Activated CD8-positive, alpha-beta memory T cell treated with anti-CD3 and anti-CD28 coated beads for 36 hours (primary cell): Measurements from ENCODE around the gene MAGEA11. TPM values are rescaled to one million over a fixed set of nuclear protein-coding genes. Genes with fewer than 3 reads are reported as not detected.

ENCODE experiments used
- total RNA-seq, 2 experiments: library from RNA; stranded (reverse); gene quantifications; one replicate each; pipeline ENCODE4 v1.2.3, GENCODE V29; 2021

MAGEA11 gene
- total RNA-seq, 2 experiments from 2014 or later = not detected

Other genes with a start within 250 kb of the MAGEA11 start
- gene IDS, start 206.8 kb upstream of the MAGEA11 start, total RNA-seq = 10 to 100 TPM; 69.4 to 72.9 TPM
- 10 to 100 TPM; 31.3 to 33.4 TPM for gene EOLA1, start 171.0 kb upstream of the MAGEA11 start, total RNA-seq
- gene HSFX3, start 162.1 kb upstream of the MAGEA11 start, total RNA-seq = not detected
- gene MAGEA9B, start 124.6 kb upstream of the MAGEA11 start, total RNA-seq = not detected
- under 1 TPM in 1 of 2 experiments, not detected in 1; 0.30 TPM for gene HSFX2, start 116.7 kb upstream of the MAGEA11 start, total RNA-seq
- 10 to 100 TPM; 17.7 to 25.3 TPM for gene TMEM185A, start 80.3 kb upstream of the MAGEA11 start, total RNA-seq
- gene HSFX1, start 62.0 kb downstream of the MAGEA11 start, total RNA-seq = under 1 TPM; 0.25 to 0.44 TPM
- gene MAGEA9, start 69.9 kb downstream of the MAGEA11 start, total RNA-seq = not detected
- gene MAGEA8, start 169.1 kb downstream of the MAGEA11 start, total RNA-seq = not detected
- gene HSFX4, start 217.5 kb downstream of the MAGEA11 start, total RNA-seq = not detected
- 10 to 100 TPM; 56.3 to 56.9 TPM for gene EOLA2, start 226.4 kb downstream of the MAGEA11 start, total RNA-seq